NCI-H82 treated with DMSO at 0.1 percent for 48 hours (cell line): ENCODE data around the gene ACY1.

Experiments used
- DNase-seq: peaks from one replicate; lab custom pipeline; 2025; ENCODE audit not compliant: unreplicated experiment; lab: John Stamatoyannopoulos, UW

The ACY1 gene

GRCh38 chr3:51982838-51983577 lies at the start of gene ACY1:
Gene ACY1, plus strand, starts transcription at chr3:51983535. Its CDS starts 530 bp downstream, at chr3:51984065.
- peak; percentile 42 for DNase-seq

DNA sequence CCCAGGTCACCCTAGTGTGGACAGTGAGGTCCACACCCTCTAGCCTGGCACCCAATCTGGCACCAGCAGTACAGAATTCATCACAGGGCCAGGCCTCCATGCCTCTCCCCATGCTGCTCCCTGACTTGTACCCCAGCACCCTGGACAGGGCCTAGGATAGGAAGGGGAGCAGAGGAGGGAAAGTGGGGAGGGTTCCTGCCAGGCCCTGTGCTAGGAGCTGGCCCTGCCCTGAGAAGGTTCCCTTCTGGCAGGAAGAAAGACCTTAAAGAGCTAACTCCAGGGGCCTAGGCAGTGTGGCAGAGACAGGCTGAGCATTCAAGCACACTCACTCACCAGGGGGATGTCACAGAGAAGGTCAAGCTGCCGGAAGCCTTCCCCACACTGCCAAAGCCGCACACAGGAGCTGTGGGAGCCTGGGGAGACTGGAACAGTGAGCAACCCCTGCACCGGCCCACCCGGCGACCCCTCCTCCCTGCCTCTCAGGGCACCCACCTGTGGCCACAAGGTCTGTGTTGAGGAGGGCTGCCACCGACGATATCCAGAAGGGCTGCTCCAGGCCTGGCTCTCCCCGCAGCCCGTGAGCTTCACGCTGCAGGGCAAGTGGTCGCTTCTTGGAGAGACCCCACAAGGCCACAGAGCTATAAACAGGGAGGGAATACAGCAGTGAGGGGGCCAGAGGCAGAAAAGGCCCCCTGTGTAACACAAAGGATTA lies 49.0 kb upstream of the ACY1 start:
- no peak for DNase-seq

- DNase-seq: no peak
Observed at GRCh38 chr3:51934991-51935885, 48.1 kb upstream of the ACY1 start.

DNA sequence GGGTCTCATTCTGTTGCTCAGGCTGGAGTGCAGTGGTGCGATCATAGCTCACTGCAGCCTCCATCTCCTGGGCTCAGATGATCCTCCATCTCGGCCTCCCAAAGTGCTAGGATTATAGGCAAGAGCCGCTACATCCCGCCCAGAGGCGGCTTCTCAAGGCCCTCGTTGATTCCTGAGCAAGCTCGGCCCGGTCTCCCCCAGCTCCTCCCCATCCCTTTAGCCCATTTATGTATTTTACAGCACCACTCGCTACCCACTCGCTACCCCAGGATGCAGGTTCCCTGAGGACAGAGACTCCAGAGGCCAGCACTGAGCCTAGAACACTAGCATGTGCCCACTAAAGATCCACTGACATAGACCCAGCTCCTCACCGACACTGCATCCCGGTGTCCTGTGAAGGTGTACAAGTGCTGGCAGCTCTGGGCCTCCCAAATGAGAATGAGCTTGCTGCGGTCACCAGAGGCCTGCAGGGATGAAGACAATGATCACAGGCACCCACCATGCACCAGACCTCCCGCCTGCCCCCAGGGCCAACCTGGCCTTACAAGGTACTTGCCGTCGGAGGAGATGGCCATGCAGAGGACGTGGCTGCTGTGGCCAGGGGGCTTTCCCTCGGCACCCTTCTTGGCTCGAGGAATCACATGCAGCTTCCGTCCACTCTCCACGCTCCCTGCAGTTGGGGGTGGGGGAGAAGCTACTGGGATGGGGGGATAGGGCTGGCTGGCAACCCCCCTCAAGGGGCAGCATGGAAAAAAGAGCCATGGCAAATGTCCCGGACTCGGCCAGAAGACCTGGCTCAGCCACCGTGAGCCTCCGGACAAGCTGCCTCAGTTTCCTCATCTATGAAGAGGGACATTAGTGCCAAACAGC lies 47.2 kb upstream of the ACY1 start:
- no peak for DNase-seq

DNA sequence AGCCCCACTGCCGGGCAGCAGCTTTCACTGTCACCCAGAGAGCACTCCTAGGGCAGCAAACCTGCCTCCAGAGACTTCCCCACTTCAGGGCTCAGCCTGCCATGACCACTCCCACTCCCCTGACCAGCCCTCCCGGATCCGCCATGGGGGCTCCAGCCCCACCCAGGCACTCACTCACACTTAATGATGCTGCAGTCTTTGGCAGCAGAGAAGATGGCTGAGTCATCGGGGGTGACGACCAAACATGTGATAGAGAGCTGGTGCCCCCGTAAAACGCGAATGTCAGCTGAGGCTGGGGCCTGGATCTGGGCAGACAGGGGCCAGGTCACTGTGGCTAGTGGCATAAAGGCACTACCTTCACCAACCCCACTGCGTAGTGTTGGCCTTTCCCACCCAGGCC lies 46.3 kb upstream of the ACY1 start:
- DNase-seq: no peak

GRCh38 chr3:51937611-51938450 lies 45.5 kb upstream of the ACY1 start:
- no peak for DNase-seq

GRCh38 chr3:51938780-51939425 lies 44.4 kb upstream of the ACY1 start:
- no peak for DNase-seq

DNA sequence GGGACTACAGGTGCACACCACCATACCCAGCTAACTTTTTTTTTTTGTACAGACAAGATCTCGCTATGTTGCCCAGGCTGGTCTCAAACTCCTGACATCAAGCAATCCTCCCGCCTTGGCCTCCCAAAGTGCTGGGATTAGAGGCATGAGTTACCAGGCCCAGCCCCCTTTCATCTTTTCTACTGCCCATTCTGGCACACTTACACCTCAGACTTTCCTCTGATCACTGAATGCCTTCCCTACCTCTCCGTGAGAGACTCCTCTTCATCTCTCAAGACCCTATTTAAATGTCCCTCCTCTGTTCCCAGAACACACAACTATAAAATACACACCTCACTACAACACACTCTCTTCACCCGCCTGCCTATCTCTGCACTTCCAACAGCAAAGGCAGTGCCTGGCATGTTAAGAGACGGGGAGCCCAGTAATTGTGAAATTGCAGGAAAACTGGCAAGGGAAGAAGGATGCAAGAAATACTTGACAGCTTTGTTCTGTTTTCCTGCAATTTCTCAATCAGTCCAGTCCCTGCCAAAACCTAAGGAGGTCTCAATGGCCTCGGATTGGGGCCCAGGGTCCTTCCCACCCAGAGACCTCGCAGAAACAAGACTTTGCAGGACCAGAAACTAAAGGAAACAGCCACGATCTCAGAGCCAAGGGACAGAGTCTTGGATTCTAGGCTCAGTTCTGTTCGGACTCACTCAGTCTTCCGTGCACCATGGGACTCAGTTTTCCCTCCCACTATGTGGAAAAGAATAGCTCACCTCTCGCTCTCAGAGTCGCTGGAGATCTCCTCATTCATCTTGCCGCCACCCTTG lies 42.5 kb upstream of the ACY1 start:
- DNase-seq: no peak

GRCh38 chr3:51941463-51941797 lies 41.9 kb upstream of the ACY1 start:
- DNase-seq: no peak

DNA sequence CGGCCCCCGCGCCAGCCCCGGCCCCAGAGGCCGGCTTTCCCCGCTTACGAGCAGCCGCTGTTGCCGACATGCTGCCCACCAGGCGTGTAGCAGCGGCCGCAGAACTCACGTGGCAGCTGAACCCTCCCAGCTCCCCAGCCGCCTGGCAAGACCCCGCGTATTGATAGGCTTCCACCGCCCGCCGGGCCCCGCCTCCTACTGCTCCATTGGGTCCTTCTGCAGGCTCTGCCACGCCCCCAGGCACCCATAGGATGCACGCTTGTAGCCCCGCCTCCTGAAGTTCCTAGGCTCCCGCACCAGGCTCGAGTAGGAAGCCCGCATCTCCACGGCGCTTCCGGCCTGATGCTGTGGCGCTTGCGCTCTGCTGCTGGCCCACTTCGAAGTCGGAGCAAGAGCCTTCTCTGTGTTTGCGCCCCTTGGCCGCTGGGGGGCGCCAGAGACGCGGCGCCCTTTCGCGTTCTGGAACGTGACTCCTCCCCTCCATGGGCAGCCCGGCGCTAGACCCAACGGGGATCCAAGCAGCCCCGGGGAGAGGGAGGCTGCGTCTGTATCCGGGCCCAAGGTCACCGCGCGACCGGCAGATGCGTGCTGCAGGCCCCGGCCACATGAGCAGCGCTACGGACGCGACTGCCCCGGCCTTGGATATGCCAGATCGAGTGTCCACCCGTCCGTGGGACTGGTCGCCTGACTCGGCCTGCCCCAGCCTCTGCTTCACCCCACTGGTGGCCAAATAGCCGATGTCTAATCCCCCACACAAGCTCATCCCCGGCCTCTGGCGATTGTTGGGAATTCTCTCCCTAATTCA lies 41.3 kb upstream of the ACY1 start, which contains the start of the genes PARP3 and RRP9:
TSS of gene PARP3 (plus strand) at position 566 of the 805 bp plus-strand sequence. CDS start 993 bp downstream, outside the sequence.
TSS of gene RRP9 (minus strand) at position 107 of the 805 bp plus-strand sequence. CDS start at position 70, 37 bp downstream.
- DNase-seq: peak; percentile 96

DNA sequence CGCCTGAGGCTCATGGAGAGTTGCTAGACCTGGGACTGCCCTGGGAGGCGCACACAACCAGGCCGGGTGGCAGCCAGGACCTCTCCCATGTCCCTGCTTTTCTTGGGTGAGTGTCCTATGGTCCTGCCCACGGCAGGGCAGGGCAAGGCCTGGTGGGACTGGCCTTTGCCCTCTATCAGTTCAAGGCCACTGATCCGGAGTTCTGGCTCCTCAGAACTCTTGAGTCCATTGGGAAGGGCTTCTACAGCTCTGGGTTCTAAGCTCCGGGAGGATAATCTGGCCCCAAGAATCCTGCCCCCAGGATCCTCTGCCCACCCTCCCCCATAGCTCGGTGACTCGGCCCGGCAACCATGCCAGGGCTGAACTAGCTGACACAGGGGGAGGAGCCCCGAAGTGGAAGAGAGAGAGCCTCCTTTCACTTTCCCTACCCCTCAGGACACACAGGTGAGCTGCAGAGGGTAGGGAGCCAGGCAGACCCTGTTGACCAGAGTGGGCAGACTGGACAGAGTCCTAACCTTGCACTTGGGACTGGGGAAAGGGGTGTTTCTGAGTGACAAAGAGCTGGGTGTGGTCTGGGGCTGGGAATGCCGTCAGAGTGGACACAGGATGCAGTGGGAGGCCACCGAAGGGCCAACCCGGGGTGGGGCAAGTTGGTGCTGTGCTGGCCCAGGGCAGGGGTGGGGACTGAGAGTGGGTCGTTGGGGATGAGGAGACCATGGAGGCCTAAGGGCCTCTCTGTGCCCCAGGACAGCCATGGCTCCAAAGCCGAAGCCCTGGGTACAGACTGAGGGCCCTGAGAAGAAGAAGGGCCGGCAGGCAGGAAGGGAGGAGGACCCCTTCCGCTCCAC lies 40.5 kb upstream of the ACY1 start:
- DNase-seq: no peak

DNA sequence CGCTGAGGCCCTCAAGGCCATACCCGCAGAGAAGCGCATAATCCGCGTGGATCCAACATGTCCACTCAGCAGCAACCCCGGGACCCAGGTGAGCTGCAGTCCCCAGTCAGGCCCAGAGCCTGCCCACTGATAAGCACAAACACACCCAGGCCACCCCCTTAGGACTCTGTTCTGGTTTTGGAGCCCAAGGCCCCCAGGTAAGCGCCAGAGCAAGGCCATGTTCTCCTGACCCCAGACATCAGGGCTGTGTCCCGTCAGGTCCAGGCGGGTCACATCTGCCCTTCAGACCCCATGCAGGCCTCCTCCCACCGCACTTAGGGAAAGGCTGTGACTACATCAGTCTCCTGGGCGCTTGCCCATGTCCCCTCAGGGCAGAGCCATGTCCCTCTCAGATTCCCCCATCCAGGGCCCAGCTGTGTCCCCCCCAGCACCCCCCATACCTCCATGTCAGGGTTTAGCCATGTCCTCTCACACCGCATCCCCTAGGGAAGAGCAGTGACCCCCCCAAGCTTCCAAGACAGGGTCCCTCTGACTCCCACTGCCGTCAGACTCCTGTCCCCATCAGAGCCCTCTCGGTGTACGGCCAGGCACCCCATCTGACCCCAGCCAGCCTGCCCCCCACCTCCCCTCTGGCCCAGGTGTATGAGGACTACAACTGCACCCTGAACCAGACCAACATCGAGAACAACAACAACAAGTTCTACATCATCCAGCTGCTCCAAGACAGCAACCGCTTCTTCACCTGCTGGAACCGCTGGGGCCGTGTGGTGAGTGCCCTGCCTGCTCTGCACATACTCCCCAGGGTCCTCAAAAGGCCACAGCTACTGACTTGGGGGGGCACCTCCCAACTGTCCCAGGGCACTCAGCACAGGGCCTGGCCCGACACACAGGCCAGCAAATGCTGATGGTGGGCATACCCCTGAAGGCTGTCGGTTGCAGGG lies 39.6 kb upstream of the ACY1 start:
- no peak for DNase-seq

DNA sequence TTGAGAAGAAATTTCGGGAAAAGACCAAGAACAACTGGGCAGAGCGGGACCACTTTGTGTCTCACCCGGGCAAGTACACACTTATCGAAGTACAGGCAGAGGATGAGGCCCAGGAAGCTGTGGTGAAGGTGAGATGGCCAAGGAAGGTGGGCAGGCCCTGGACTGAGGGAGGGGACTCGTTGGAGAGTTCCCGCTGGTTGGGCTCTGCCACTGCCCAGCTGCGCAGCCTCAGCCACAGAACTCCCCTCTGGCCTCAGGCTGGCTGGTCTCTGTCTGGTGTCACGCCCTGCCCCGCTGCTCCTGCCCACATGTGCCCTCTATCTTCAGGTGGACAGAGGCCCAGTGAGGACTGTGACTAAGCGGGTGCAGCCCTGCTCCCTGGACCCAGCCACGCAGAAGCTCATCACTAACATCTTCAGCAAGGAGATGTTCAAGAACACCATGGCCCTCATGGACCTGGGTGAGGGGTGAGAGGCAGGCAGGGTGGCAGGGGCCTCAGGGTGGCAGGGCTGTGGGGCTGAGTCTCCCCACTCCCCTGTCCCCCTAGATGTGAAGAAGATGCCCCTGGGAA lies 38.8 kb upstream of the ACY1 start:
- no peak for DNase-seq

- DNase-seq: no peak
Observed at GRCh38 chr3:51945031-51945840, 38.1 kb upstream of the ACY1 start.
